SU-DHL-6 (cell line): ENCODE results near the gene GBF1.

Source experiments
- EZH2phosphoT487 ChIP-seq: fragments of 200-600 bp; sonication (generic), shearing (Covaris generic); conservative IDR thresholded peaks from 2 replicates; pipeline ENCODE4 v1.6.1; 2018; ENCODE audit warnings: mild to moderate bottlenecking, antibody characterized with exemption, low read length, moderate library complexity, mixed read lengths
- TF ChIP-seq, protein P1 (sequence below): fragments of 200-600 bp; sonication (generic); IDR thresholded peaks from one replicate; pipeline ENCODE4 v1.5.1; 2017; ENCODE audit warnings: antibody characterized with exemption, mild to moderate bottlenecking, low read length, moderate library complexity; ENCODE audit not compliant: insufficient read depth, poor library complexity, severe bottlenecking

DNA sequence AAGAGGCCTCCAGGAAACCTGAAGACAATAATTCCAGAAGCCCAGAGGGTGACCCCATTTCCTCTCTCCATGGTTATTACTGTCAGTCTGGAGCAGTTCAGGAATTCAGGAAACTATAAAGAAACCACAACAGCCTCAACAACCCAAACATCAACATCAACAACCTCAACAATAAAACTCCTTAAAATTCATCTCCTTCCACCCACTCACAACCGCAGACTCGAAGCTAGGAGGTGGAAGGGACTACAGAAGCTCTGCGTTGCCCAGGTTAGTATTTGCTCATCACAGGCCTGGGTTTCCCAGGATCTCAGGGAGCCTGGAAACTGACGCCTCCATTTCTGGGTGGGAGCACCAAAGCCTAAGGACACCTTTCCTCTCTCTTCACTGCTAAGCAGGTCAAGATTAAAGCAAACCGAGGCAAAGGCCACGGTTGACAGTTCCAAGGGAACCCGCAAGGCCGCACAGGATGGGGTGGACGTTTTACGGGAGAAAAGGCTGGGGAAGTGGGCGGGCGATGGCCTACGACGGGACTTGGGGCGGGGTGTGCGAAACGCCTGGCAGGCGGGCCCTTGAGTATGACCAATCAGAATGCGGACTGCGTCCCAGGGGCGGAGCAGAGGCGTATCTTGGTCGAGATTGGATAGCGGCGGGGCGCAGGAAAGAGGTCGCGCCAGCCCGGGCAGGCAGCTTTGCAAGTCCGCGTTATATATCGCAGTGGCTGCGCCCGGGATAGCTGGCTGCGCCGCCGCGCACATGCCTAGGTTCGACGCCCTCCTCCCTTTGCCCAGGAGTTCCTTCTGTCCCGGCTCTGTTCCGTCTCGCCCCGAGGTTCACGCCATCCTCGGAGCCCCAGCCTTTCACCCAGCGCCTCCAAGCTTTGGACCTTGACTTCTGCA lies 19.4 kb upstream of the GBF1 start, which contains the start of gene ELOVL3:
- TF ChIP-seq, protein P1, sequence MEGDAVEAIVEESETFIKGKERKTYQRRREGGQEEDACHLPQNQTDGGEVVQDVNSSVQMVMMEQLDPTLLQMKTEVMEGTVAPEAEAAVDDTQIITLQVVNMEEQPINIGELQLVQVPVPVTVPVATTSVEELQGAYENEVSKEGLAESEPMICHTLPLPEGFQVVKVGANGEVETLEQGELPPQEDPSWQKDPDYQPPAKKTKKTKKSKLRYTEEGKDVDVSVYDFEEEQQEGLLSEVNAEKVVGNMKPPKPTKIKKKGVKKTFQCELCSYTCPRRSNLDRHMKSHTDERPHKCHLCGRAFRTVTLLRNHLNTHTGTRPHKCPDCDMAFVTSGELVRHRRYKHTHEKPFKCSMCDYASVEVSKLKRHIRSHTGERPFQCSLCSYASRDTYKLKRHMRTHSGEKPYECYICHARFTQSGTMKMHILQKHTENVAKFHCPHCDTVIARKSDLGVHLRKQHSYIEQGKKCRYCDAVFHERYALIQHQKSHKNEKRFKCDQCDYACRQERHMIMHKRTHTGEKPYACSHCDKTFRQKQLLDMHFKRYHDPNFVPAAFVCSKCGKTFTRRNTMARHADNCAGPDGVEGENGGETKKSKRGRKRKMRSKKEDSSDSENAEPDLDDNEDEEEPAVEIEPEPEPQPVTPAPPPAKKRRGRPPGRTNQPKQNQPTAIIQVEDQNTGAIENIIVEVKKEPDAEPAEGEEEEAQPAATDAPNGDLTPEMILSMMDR: no peak
- TF ChIP-seq EZH2phosphoT487: no peak
